Hepatocyte (in vitro differentiated cells): ENCODE data around the gene AP1AR. TPM values are rescaled to one million over a fixed set of nuclear protein-coding genes. Genes with fewer than 3 reads are reported as not detected.

Experiments used
- DNase-seq: peaks from one replicate; pipeline ENCODE4 v3.0.0-alpha.2; 2016; ENCODE audit warnings: low spot score
- H2AFZ ChIP-seq: fragments of 200-600 bp; sonication (generic); 2 replicates; pipeline ENCODE4 v1.6.0; 2016; ENCODE audit warnings: antibody characterized with exemption, mild to moderate bottlenecking
- H3K27ac ChIP-seq: fragments of 200-600 bp; sonication (generic); 2 replicates; pipeline ENCODE4 v1.5.1; 2016; ENCODE audit warnings: mild to moderate bottlenecking
- H3K27me3 ChIP-seq: fragments of 200-600 bp; sonication (generic); 2 replicates; pipeline ENCODE4 v1.6.1; 2016
- H3K36me3 ChIP-seq: fragments of 200-600 bp; sonication (generic); replicated peaks from 2 replicates; pipeline ENCODE4 v1.5.1; 2016; ENCODE audit warnings: low read depth; ENCODE audit not compliant: insufficient read depth
- H3K4me1 ChIP-seq: fragments of 200-600 bp; sonication (generic); 2 replicates; pipeline ENCODE4 v1.5.1; 2016; ENCODE audit warnings: mild to moderate bottlenecking, moderate library complexity; ENCODE audit not compliant: insufficient read depth
- H3K4me2 ChIP-seq: fragments of 200-600 bp; sonication (generic); 2 replicates; pipeline ENCODE4 v1.6.0; 2016
- H3K4me3 ChIP-seq: fragments of 200-600 bp; sonication (generic); 2 replicates; pipeline ENCODE4 v1.5.1; 2016; ENCODE audit warnings: mild to moderate bottlenecking
- H3K79me2 ChIP-seq: fragments of 200-600 bp; sonication (generic); 2 replicates; pipeline ENCODE4 v1.6.0; 2017; ENCODE audit warnings: mild to moderate bottlenecking
- H3K9me2 ChIP-seq: fragments of 200-600 bp; sonication (generic); replicated peaks from 2 replicates; pipeline ENCODE4 v1.6.0; 2017; ENCODE audit warnings: mild to moderate bottlenecking; ENCODE audit not compliant: insufficient read depth
- H3K9me3 ChIP-seq: fragments of 200-600 bp; sonication (generic); 2 replicates; pipeline ENCODE4 v1.5.1; 2016; ENCODE audit warnings: low read depth, mild to moderate bottlenecking
- H4K20me1 ChIP-seq: fragments of 200-600 bp; sonication (generic); 2 replicates; pipeline ENCODE4 v1.6.0; 2016; ENCODE audit warnings: mild to moderate bottlenecking; ENCODE audit not compliant: insufficient read depth, poor library complexity, severe bottlenecking
- CTCF ChIP-seq: fragments of 200-600 bp; sonication (generic); IDR thresholded peaks from 2 replicates; pipeline ENCODE4 v1.5.1; 2016; ENCODE audit warnings: antibody characterized with exemption, mild to moderate bottlenecking; ENCODE audit not compliant: poor library complexity
- EZH2 ChIP-seq: fragments of 200-600 bp; sonication (generic); IDR thresholded peaks from 2 replicates; pipeline ENCODE4 v1.6.1; 2016; ENCODE audit warnings: antibody characterized with exemption, mild to moderate bottlenecking, borderline replicate concordance
- EZH2phosphoT487 ChIP-seq: fragments of 200-600 bp; sonication (generic); IDR thresholded peaks from one replicate; pipeline ENCODE4 v1.6.1; 2018; ENCODE audit warnings: antibody characterized with exemption, mild to moderate bottlenecking, low read depth, moderate library complexity; ENCODE audit not compliant: unreplicated experiment, severe bottlenecking
- WGBS: methylation state at CpG from one replicate; pipeline ENCODE4 v1.1.6; 2016; ENCODE audit warnings: low lambda C conversion rate; ENCODE audit errors: missing lambda C conversion rate; 5-methylcytosine and 5-hydroxymethylcytosine counted together
- polyA plus RNA-seq: library from polyadenylated mRNA; unstranded; fragments of >200 nt; fragmentation: Nextera tagmentation; extraction: Ambion mirVana; gene quantifications from 2 replicates; pipeline ENCODE4 v1.2.1, GENCODE V29; 2016
- total RNA-seq: library from RNA; depleted of rRNA; stranded (reverse); fragments of >200 nt; gene quantifications from 2 replicates; pipeline ENCODE4 v1.2.3, GENCODE V29; 2014

The AP1AR gene
- total and polyA plus RNA-seq, 2 experiments from 2014 or later: 22.6 to 48.1 TPM

GRCh38 chr4:112225157-112225556 lies 6.4 kb upstream of the AP1AR start:
- H4K20me1 ChIP-seq: no peaks in the 10 kb centered on the region
- H3K27ac ChIP-seq: no peak overlapping the region
- H3K79me2 ChIP-seq: peaks cover 8% of the 10 kb centered on the region
- H3K9me3 ChIP-seq: no peaks in the 10 kb centered on the region
- WGBS: 76% methylated on average over 4 of the region's 4 CpGs
- H3K4me3 ChIP-seq: no peak overlapping the region
- H3K4me2 ChIP-seq: no peak overlapping the region
- no peaks in the 10 kb centered on the region for H3K9me2 ChIP-seq
- no peak for DNase-seq
- H3K4me1 ChIP-seq: peaks cover 2% of the 10 kb centered on the region
- no peaks in the 10 kb centered on the region for H3K36me3 ChIP-seq
- H2AFZ ChIP-seq: no peak overlapping the region
- TF ChIP-seq EZH2phosphoT487: no peak
- TF ChIP-seq EZH2: no peak
- no peak for TF ChIP-seq CTCF
- no peaks in the 10 kb centered on the region for H3K27me3 ChIP-seq

- Histone ChIP-seq H3K4me2 (peak overlapping the region; percentile 77), H3K27ac (peak overlapping the region; percentile 98), H3K9me3 (no peaks in the 10 kb centered on the region), H3K27me3 (no peaks in the 10 kb centered on the region), H3K4me1 (peaks cover 14% of the 10 kb centered on the region), H3K9me2 (no peaks in the 10 kb centered on the region), H4K20me1 (no peaks in the 10 kb centered on the region), H3K79me2 (peaks cover 43% of the 10 kb centered on the region), H2AFZ (peak overlapping the region; percentile 54), H3K4me3 (peak overlapping the region; percentile 43), H3K36me3 (no peaks in the 10 kb centered on the region)
- DNase-seq: peak; percentile 99
- TF ChIP-seq CTCF (no peak), EZH2phosphoT487 (no peak), EZH2 (no peak)
- WGBS: 2% methylated on average over 48 of the region's 52 CpGs
Observed at GRCh38 chr4:112230879-112231778, 458 bp upstream of the AP1AR start.

GRCh38 chr4:112234952-112235609 lies 3.5 kb downstream of the AP1AR start:
- H3K9me3 ChIP-seq: no peaks in the 10 kb centered on the region
- no peak overlapping the region for H3K27ac ChIP-seq
- H2AFZ ChIP-seq: no peak overlapping the region
- no peaks in the 10 kb centered on the region for H4K20me1 ChIP-seq
- peak; percentile 85 for DNase-seq
- no peak overlapping the region for H3K4me3 ChIP-seq
- TF ChIP-seq CTCF (peak; percentile 86), EZH2 (no peak), EZH2phosphoT487 (no peak)
- peaks cover 13% of the 10 kb centered on the region for H3K4me1 ChIP-seq
- 54% methylated on average over 3 of the region's 3 CpGs for WGBS
- H3K79me2 ChIP-seq: peaks cover 76% of the 10 kb centered on the region
- H3K9me2 ChIP-seq: no peaks in the 10 kb centered on the region
- no peaks in the 10 kb centered on the region for H3K36me3 ChIP-seq
- peak overlapping the region; percentile 74 for H3K4me2 ChIP-seq
- no peaks in the 10 kb centered on the region for H3K27me3 ChIP-seq
